HG02763 (cell line): Measurements from ENCODE around the gene DEFB123.

ENCODE experiments used
- ATAC-seq: cut with Tn5 transposase; IDR thresholded peaks from one replicate; pipeline ENCODE4 v1.9.1; 2021; ENCODE audit warnings: mild to moderate bottlenecking, moderate library complexity; ENCODE audit not compliant: unreplicated experiment

The DEFB123 gene

GRCh38 chr20:31473331-31474096 lies 33.1 kb downstream of the DEFB123 start:
- no peak for ATAC-seq

- ATAC-seq = no peak
Observed at GRCh38 chr20:31474097-31474436, 33.6 kb downstream of the DEFB123 start.

GRCh38 chr20:31474758-31475427 lies 34.5 kb downstream of the DEFB123 start, which contains the start of the genes DEFB124 and REM1:
TSS of gene DEFB124 (minus strand) at chr20:31475127. CDS start at chr20:31473013, 2,114 bp downstream.
TSS of gene REM1 (plus strand) at chr20:31475288. CDS start at chr20:31476446, 1,158 bp downstream.
- ATAC-seq = no peak

GRCh38 chr20:31475472-31476293 lies 35.3 kb downstream of the DEFB123 start:
- ATAC-seq = no peak

GRCh38 chr20:31476294-31476585 lies 35.8 kb downstream of the DEFB123 start:
- no peak for ATAC-seq

- no peak for ATAC-seq
Observed at GRCh38 chr20:31476643-31477215, 36.3 kb downstream of the DEFB123 start.

- ATAC-seq = no peak
Observed at GRCh38 chr20:31484001-31484400, 43.6 kb downstream of the DEFB123 start.

GRCh38 chr20:31485450-31486339 lies 45.3 kb downstream of the DEFB123 start:
- no peak for ATAC-seq

- ATAC-seq = no peak
Observed at GRCh38 chr20:31488115-31488514, 47.7 kb downstream of the DEFB123 start.

- no peak for ATAC-seq
Observed at GRCh38 chr20:31489152-31489551, 48.7 kb downstream of the DEFB123 start.

- no peak for ATAC-seq
Observed at GRCh38 chr20:31490752-31491151, 50.3 kb downstream of the DEFB123 start.

GRCh38 chr20:31494131-31494530 lies 53.7 kb downstream of the DEFB123 start:
- ATAC-seq = no peak

- no peak for ATAC-seq
Observed at GRCh38 chr20:31496761-31497295, 56.4 kb downstream of the DEFB123 start.

- no peak for ATAC-seq
Observed at GRCh38 chr20:31497838-31498540, 57.6 kb downstream of the DEFB123 start.
